Erythroblast (primary cell): Measurements from ENCODE around the gene RFFL.

ENCODE experiments used
- DNase-seq, 2 experiments: peaks; one replicate each; lab custom pipeline; 2025; lab: John Stamatoyannopoulos, UW
- GATA1 ChIP-seq: IDR thresholded peaks from 2 replicates; pipeline ENCODE4 v1.6.1; 2011; ENCODE audit warnings: low read depth, mild to moderate bottlenecking, control low read depth, low read length, moderate library complexity
- POLR2A ChIP-seq: IDR thresholded peaks from 2 replicates; pipeline ENCODE4 v1.6.1; 2011; ENCODE audit warnings: mild to moderate bottlenecking, low read length

Gene RFFL

DNA sequence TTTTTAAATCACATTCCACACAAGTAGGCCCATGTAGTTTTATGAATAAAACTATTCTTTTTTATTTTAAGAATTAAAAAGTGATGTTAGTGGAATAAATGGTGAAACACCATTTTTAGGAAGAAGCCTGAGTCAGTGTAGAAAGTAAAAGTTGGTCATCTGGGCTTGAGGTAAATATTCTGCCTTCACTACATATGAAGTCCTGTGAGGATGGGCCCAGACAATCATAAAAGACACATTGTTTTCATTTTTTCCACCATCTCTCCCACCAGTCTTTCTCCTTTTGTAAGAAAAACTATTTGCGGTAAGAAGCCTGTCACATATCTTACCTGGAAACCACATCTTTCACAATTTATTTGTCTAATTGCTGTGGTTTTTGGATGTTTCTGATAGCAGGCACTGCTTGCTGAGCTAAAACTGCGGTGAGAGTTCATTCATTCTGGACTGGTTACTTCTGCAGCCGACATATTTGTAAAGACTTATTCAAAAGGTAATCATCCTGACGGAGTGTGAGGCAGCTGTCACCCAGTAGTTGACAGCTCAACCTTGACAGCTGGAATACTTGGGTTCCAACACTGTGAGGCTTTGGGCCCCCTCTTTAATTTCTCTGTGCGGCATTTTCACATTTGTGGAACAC is 10.6 kb upstream of the RFFL start:
- DNase-seq: no peak
- TF ChIP-seq GATA1: no peak
- TF ChIP-seq POLR2A: no peak

- no peak for TF ChIP-seq GATA1
- TF ChIP-seq POLR2A: no peak
- no peak for DNase-seq
These were observed 9.8 kb upstream of the RFFL start for GRCh38 chr17:35073183-35073790.

GRCh38 chr17:35069311-35069710 is 5.8 kb upstream of the RFFL start:
- no peak for DNase-seq
- TF ChIP-seq GATA1: no peak
- no peak for TF ChIP-seq POLR2A

GRCh38 chr17:35068249-35068648 is 4.7 kb upstream of the RFFL start:
- TF ChIP-seq GATA1: no peak
- no peak for TF ChIP-seq POLR2A
- DNase-seq: peak; percentile 10 to 21

GRCh38 chr17:35065880-35066279 is 2.4 kb upstream of the RFFL start:
- DNase-seq: peak in 1 of 2 experiments; percentile 44
- TF ChIP-seq POLR2A (no peak), GATA1 (no peak)

DNA sequence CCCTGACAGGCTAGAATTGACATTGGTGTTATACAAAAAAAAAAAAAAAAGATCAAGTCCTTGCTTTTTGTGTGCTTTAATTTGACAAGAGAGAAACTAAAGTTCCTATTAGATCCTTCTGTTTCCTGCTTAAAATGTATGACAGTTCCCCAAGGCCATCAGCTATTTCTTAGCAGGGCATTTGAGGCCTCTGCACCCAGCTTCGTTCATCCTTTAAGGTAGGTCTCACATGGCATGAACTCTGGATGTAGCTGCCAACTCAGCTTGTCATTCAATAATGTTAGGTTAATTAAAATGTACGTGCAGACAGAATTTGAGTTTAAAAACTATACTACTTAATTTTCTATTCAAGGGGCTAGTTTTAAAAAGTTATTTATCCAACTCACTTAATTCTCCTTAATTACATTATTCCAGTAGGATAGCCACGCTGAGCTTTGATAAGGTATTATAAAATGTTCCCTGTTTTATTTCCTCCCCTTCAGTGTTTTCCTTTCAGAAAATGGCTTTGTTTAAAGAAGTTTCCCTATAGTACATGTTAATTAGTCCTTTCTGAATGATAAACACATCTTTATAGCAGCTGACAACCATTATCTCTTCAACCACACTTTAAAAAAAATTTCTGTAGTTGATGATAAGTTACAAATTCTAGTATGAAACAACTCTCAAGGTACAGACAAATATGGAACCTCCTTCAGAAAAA is 1.2 kb upstream of the RFFL start:
- TF ChIP-seq GATA1: no peak
- DNase-seq: peak; percentile 78 to 88

- TF ChIP-seq GATA1 (no peak), POLR2A (no peak)
- peak; percentile 11 to 59 for DNase-seq
These were observed 1.2 kb downstream of the RFFL start for GRCh38 chr17:35062308-35062707.

DNA sequence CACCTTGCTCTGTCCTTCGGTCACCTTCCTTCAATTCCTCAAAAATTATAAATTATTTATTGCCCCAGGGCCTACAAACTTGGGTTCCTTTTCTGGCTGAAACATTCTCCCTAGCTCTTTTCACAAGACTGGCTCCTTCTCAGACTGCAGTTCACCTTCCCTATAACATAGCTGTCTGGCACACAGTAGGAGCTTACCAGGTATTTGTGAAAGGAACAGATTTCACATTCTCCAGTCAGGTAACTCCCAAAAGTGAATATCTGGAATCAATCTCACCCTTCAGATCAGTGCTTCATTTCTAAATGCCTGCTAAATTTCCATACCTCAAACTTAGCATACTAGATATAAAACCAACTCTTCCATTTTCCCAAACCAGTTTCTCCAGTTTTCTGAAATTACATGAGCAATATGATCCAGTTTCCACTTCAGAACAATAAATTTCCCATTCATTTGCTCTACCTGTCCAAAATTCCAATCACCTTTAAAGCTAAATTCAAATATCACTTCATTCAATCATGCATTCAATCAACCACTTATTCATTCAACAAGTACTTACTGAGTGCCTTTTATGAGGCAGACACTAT is 6.1 kb downstream of the RFFL start:
- DNase-seq: no peak
- TF ChIP-seq GATA1 (no peak), POLR2A (no peak)

DNA sequence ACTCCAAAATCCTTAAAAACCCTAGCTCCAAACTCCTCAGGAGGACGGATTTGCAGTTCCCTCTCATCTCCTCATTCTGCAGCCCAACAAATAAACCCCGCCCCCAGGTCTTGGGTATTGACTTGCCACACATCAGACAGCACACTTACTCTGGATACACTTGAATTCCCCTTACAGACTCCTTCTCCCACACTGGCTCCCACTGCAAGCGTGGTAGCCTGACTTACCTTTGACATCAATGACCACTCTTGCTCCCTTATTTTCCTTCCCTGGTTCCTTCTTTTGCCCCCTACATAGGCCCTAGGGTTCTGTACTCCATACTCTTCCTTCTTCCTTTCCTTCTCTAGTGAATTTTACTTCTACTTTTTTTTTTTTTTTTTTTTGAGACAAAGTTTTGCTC is 7.5 kb downstream of the RFFL start:
- no peak for TF ChIP-seq GATA1
- no peak for TF ChIP-seq POLR2A

DNA sequence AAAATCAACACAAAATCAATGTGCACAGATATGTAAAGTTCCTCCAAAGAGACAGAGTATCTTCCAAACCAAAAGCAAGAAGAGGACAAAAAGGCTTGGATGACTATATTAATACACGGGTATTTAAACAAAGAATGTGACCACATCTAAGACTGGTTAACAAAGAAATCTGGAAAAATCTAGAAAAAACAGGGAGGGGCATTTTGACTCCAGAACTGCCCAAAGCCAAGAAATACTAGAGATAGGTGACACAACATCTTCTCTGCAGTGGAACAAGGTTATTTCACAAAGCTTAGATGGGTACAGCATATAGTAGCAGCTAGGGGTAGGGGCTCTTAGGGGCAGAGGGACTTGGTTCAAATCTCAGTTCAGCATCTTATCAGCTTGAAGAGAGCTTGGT is 10.3 kb downstream of the RFFL start:
- TF ChIP-seq POLR2A: no peak
- no peak for TF ChIP-seq GATA1
- peak in 1 of 2 experiments; percentile 20 for DNase-seq

More for the DNA sequence above, 7.5 kb downstream of the RFFL start:
- no peak for DNase-seq

GRCh38 chr17:35052780-35053179 is 10.7 kb downstream of the RFFL start:
- TF ChIP-seq GATA1: no peak
- no peak for TF ChIP-seq POLR2A

DNA sequence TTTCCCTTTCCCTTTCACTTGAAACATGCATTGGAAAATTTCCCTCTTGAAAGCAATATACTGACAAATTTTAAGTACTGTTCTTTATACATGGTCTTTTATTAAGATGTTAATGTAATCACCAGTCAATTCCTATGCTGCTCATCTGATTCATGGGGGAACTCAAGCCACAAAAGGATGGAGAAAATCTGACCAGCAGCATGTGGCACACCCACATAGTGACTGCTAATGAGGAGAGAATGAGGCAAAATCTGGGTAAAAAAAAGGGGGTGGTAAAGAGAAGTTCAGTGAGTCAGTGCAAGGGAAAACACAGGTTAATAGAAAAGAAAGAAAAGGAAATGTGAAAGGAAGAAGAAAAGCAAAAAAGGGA is 11.3 kb downstream of the RFFL start:
- no peak for DNase-seq
- TF ChIP-seq GATA1 (no peak), POLR2A (no peak)

More at GRCh38 chr17:35052780-35053179, 10.7 kb downstream of the RFFL start:
- no peak for DNase-seq

GRCh38 chr17:35051579-35052240 is 11.8 kb downstream of the RFFL start:
- peak in 1 of 2 experiments; percentile 38 for DNase-seq
- no peak for TF ChIP-seq GATA1
- TF ChIP-seq POLR2A: no peak
